HTR-8/SVneo (cell line): ENCODE measurements around the gene SRP19.
"Not testable (repeated sequence)": the region's sequence is repeated elsewhere in the genome, so short reads cannot be mapped to it uniquely, and the experiment has no call there.

ENCODE experiments used
- DNase-seq: peaks from one replicate; pipeline ENCODE4 v3.0.0; 2011; ENCODE audit warnings: low spot score, mixed read lengths; ENCODE audit not compliant: insufficient read length
- FAIRE-seq: peaks from 2 replicates; lab custom pipeline; 2011; peaks lifted over from hg19 to GRCh38; lab: Jason Lieb, UNC

Gene SRP19

GRCh38 chr5:112860929-112861637 is at the start of gene SRP19:
SRP19 (plus strand) TSS chr5:112861287; CDS start chr5:112861377, 90 bp downstream.
- DNase-seq (peak; percentile 98), FAIRE-seq (peak; percentile 23)

GRCh38 chr5:112812549-112812948 is 48.5 kb upstream of the SRP19 start:
- FAIRE-seq, result no peak
- DNase-seq, result no peak

- DNase-seq, result no peak
- FAIRE-seq, result no peak
Observed at GRCh38 chr5:112820246-112820645, 40.8 kb upstream of the SRP19 start.

GRCh38 chr5:112822456-112822855 is 38.6 kb upstream of the SRP19 start:
- FAIRE-seq, result no peak
- DNase-seq, result no peak

GRCh38 chr5:112823181-112823580 is 37.9 kb upstream of the SRP19 start:
- FAIRE-seq (no peak), DNase-seq (no peak)

- DNase-seq, result no peak
- FAIRE-seq, result no peak
Observed at GRCh38 chr5:112823656-112824055, 37.4 kb upstream of the SRP19 start.

- DNase-seq, result no peak
- FAIRE-seq, result no peak
Observed at GRCh38 chr5:112824197-112824596, 36.9 kb upstream of the SRP19 start.

- FAIRE-seq (no peak), DNase-seq (no peak)
Observed at GRCh38 chr5:112830378-112830777, 30.7 kb upstream of the SRP19 start.

- no peak for DNase-seq
- no peak for FAIRE-seq
Observed at GRCh38 chr5:112833971-112834370, 27.1 kb upstream of the SRP19 start.

GRCh38 chr5:112844489-112844888 is 16.6 kb upstream of the SRP19 start:
- no peak for DNase-seq
- no peak for FAIRE-seq

GRCh38 chr5:112846556-112846955 is 14.5 kb upstream of the SRP19 start:
- FAIRE-seq (no peak), DNase-seq (no peak)

GRCh38 chr5:112847306-112847705 is 13.8 kb upstream of the SRP19 start:
- FAIRE-seq, result no peak
- DNase-seq, result no peak

GRCh38 chr5:112848116-112848811 is 12.8 kb upstream of the SRP19 start:
- peak; percentile 46 for DNase-seq
- FAIRE-seq, result peak; percentile 42

- no peak for DNase-seq
- no peak for FAIRE-seq
Observed at GRCh38 chr5:112849912-112850311, 11.2 kb upstream of the SRP19 start.

GRCh38 chr5:112854651-112855050 is 6.4 kb upstream of the SRP19 start:
- no peak for DNase-seq
- no peak for FAIRE-seq

GRCh38 chr5:112857866-112858265 is 3.2 kb upstream of the SRP19 start:
- FAIRE-seq (no peak), DNase-seq (no peak)

- not testable (repeated sequence) for DNase-seq, FAIRE-seq
Observed at GRCh38 chr5:112860571-112860928, 537 bp upstream of the SRP19 start.

GRCh38 chr5:112861638-112861985 is 525 bp downstream of the SRP19 start:
- FAIRE-seq (no peak), DNase-seq (no peak)

GRCh38 chr5:112862085-112862484 is 998 bp downstream of the SRP19 start:
- FAIRE-seq (no peak), DNase-seq (no peak)

- DNase-seq (no peak), FAIRE-seq (no peak)
Observed at GRCh38 chr5:112863549-112863948, 2.5 kb downstream of the SRP19 start.

GRCh38 chr5:112865128-112865527 is 4.0 kb downstream of the SRP19 start:
- FAIRE-seq (no peak), DNase-seq (no peak)

- DNase-seq (no peak), FAIRE-seq (no peak)
Observed at GRCh38 chr5:112866739-112867138, 5.7 kb downstream of the SRP19 start.
